GM13977 (cell line): ENCODE measurements around the gene FSD1L.

Experiments used
- DNase-seq: peaks from one replicate; pipeline ENCODE4 v3.0.0; 2012; ENCODE audit warnings: low spot score
- CTCF ChIP-seq: IDR thresholded peaks from 2 replicates; pipeline ENCODE4 v1.5.1; 2012; ENCODE audit warnings: mild to moderate bottlenecking, control low read depth; ENCODE audit not compliant: insufficient read depth; ENCODE audit errors: extremely low read depth, missing control alignments
- in situ Hi-C: fragments of 300-500 bp; cut with MboI; formaldehyde crosslinking; loops from one replicate; pipeline ENCODE4 v1.12.0; 2022; ENCODE audit warnings: low sequenced_read_pairs, low pct_unique_long_range_greater_than_20kb, mixed read lengths, inconsistent platforms; ENCODE audit not compliant: unreplicated experiment

FSD1L gene

GRCh38 chr9:105455836-105456475 lies 8.1 kb downstream of the FSD1L start:
- no peak for DNase-seq
- no peak for TF ChIP-seq CTCF
- in situ Hi-C loops, result no loop called here

GRCh38 chr9:105457560-105458294 lies 9.9 kb downstream of the FSD1L start:
- TF ChIP-seq CTCF, result no peak
- DNase-seq, result no peak
- in situ Hi-C loops, result no loop called here

GRCh38 chr9:105458404-105458803 lies 10.6 kb downstream of the FSD1L start:
- in situ Hi-C loops, result no loop called here
- no peak for TF ChIP-seq CTCF

GRCh38 chr9:105459336-105459735 lies 11.5 kb downstream of the FSD1L start:
- no peak for TF ChIP-seq CTCF
- no peak for DNase-seq
- in situ Hi-C loops, result no loop called here

More at GRCh38 chr9:105458404-105458803, 10.6 kb downstream of the FSD1L start:
- no peak for DNase-seq

- in situ Hi-C loops, result no loop called here
- TF ChIP-seq CTCF, result no peak
- no peak for DNase-seq
Observed at GRCh38 chr9:105466898-105467455, 19.1 kb downstream of the FSD1L start.

- in situ Hi-C loops, result no loop called here
- TF ChIP-seq CTCF, result no peak
Observed at GRCh38 chr9:105468875-105469274, 21.0 kb downstream of the FSD1L start.

More at GRCh38 chr9:105468875-105469274, 21.0 kb downstream of the FSD1L start:
- no peak for DNase-seq
